Thyroid gland (tissue), 4 donors: ENCODE data around the gene AKT2. TPM values are rescaled to one million over a fixed set of nuclear protein-coding genes. Genes with fewer than 3 reads are reported as not detected.
A peak's percentile ranks its signal among the peaks of the same experiment; 100 is the strongest.

Source experiments
- DNase-seq, 2 donors: peaks; one replicate each; pipeline ENCODE4 v3.0.0-alpha.2; 2019
- H3K27ac ChIP-seq, 3 donors: fragments of 200-600 bp; sonication (generic); 1 replicate in 2 of 3; 2 replicates in 1 of 3; pipeline ENCODE4 v1.5.1; 2016 to 2019; ENCODE audit warnings: mild to moderate bottlenecking in 1 of 3, moderate library complexity in 1 of 3
- H3K27me3 ChIP-seq: fragments of 200-600 bp; sonication (generic); one replicate; pipeline ENCODE4 v1.5.1; 2019
- H3K36me3 ChIP-seq, 2 donors: fragments of 200-600 bp; sonication (generic); one replicate each; pipeline ENCODE4 v1.5.1; 2016 to 2019
- H3K4me1 ChIP-seq, 2 donors: fragments of 200-600 bp; sonication (generic); one replicate each; pipeline ENCODE4 v1.5.1; 2017 to 2019
- H3K4me3 ChIP-seq, 3 donors: fragments of 200-600 bp; sonication (generic); replicated peaks in 1 of 3; 1 replicate in 2 of 3; 2 replicates in 1 of 3; pipeline ENCODE4 v1.5.1; 2016; ENCODE audit warnings: mild to moderate bottlenecking in 1 of 3
- H3K9me3 ChIP-seq: fragments of 200-600 bp; sonication (generic); one replicate; pipeline ENCODE4 v1.5.1; 2017
- POLR2A ChIP-seq, 2 donors: fragments of 450-650 bp; IDR thresholded peaks; one replicate each; pipeline ENCODE4 v1.6.1; 2017; ENCODE audit warnings: antibody characterized with exemption in 2 of 2, mild to moderate bottlenecking in 2 of 2, moderate library complexity in 1 of 2
- WGBS, 2 donors: methylation state at CpG; one replicate each; pipeline ENCODE4 v1.1.5; 2017; 5-methylcytosine and 5-hydroxymethylcytosine counted together
- intact Hi-C: fragments of 100-400 bp; cut with DNase I; formaldehyde crosslinking; loops from one replicate; pipeline ENCODE4 v1.15.1; 2023
- total RNA-seq, 4 donors: library from RNA; depleted of rRNA; stranded (reverse); fragments of >200 nt; gene quantifications; one replicate each; pipeline ENCODE4 v1.2.3, GENCODE V29; 2016
- TF ChIP-seq, protein P1 (sequence below), 6 experiments: fragments of 200-600 bp in 3 of 6; fragments of 450-650 bp in 3 of 6; sonication (generic) in 3 of 6; IDR thresholded peaks; one replicate each; pipeline ENCODE4 v1.5.1; 2016 to 2019; ENCODE audit warnings: antibody characterized with exemption in 6 of 6, mild to moderate bottlenecking in 2 of 6, inconsistent platforms in 1 of 6, moderate library complexity in 1 of 6

AKT2 gene
- total RNA-seq, 4 donors from 2014 or later: 166 to 285 (median 190) TPM

GRCh38 chr19:40302224-40303011 lies 17.3 kb upstream of the AKT2 start:
- no peaks in the 10 kb centered on the region for H3K9me3 ChIP-seq
- H3K27ac ChIP-seq: no peak overlapping the region
- TF ChIP-seq, protein P1, sequence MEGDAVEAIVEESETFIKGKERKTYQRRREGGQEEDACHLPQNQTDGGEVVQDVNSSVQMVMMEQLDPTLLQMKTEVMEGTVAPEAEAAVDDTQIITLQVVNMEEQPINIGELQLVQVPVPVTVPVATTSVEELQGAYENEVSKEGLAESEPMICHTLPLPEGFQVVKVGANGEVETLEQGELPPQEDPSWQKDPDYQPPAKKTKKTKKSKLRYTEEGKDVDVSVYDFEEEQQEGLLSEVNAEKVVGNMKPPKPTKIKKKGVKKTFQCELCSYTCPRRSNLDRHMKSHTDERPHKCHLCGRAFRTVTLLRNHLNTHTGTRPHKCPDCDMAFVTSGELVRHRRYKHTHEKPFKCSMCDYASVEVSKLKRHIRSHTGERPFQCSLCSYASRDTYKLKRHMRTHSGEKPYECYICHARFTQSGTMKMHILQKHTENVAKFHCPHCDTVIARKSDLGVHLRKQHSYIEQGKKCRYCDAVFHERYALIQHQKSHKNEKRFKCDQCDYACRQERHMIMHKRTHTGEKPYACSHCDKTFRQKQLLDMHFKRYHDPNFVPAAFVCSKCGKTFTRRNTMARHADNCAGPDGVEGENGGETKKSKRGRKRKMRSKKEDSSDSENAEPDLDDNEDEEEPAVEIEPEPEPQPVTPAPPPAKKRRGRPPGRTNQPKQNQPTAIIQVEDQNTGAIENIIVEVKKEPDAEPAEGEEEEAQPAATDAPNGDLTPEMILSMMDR (IDR thresholded peaks at IDR 0.05): no peak
- TF ChIP-seq POLR2A (IDR thresholded peaks at IDR 0.05): no peak
- H3K4me1 ChIP-seq: no peaks in the 10 kb centered on the region
- intact Hi-C loops: no loop called here
- WGBS, 2 donors: 90 to 91% methylated on average over 6 of the region's 6 CpGs
- no peak for DNase-seq
- H3K4me3 ChIP-seq: no peak overlapping the region
- H3K27me3 ChIP-seq: no peaks in the 10 kb centered on the region
- H3K36me3 ChIP-seq: no peaks in the 10 kb centered on the region

DNA sequence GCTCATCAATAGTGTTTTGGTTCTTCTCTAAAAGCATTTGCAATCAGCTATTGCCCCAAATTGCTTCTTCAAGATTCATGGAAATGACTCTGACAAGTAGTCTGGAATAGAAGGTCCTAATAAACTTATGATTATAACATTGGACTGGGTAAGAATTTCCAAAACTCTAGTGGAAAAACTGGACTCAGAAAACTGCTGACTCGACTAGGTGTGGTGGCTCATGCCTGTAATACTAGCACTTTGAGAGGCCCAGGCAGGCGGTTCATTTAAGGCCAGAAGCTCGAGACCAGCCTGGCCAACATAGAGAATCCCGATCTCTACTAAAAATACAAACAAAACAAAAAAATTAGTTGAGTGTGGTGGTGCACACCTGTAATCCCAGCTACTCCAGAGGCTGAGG lies 15.5 kb upstream of the AKT2 start:
- Histone ChIP-seq H3K4me3 (no peak overlapping the region), H3K36me3 (no peaks in the 10 kb centered on the region), H3K27ac (no peak overlapping the region), H3K27me3 (no peaks in the 10 kb centered on the region), H3K9me3 (no peaks in the 10 kb centered on the region), H3K4me1 (no peaks in the 10 kb centered on the region)
- 90 to 92% methylated on average over 4 of the region's 4 CpGs for whole genome bisulfite sequencing, 2 donors
- DNase-seq: no peak
- intact Hi-C loops: no loop called here
- no peak for TF ChIP-seq POLR2A (IDR thresholded peaks at IDR 0.05)
- TF ChIP-seq, protein P1 (IDR thresholded peaks at IDR 0.05): no peak

DNA sequence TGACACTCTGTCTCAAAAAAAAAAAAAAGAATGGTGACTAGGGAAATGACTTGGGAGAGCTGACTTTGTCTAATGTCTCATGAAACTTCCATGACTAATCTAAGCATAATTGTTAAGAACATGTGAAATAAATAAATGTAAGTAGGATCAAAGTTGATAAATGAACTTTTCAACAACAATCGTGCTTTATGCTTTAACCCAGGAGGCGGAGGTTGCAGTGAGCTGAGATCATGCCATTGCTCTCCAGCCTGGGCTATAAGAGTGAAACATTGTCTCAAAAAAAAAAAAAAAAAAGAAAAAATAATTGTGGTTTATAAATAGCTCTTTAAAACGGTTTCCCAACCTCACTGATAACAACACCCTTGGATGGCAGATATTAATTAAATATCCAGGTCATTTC lies 12.9 kb upstream of the AKT2 start:
- H3K36me3 ChIP-seq: no peaks in the 10 kb centered on the region
- H3K27ac ChIP-seq: no peak overlapping the region
- WGBS, 2 donors: 72 to 78% methylated on average over 3 of the region's 3 CpGs
- H3K9me3 ChIP-seq: no peaks in the 10 kb centered on the region
- no peaks in the 10 kb centered on the region for H3K4me1 ChIP-seq
- TF ChIP-seq POLR2A (IDR thresholded peaks at IDR 0.05): no peak
- TF ChIP-seq, protein P1 (IDR thresholded peaks at IDR 0.05): no peak
- H3K27me3 ChIP-seq: no peaks in the 10 kb centered on the region
- H3K4me3 ChIP-seq: no peak overlapping the region
- DNase-seq: no peak
- intact Hi-C loops: no loop called here

DNA sequence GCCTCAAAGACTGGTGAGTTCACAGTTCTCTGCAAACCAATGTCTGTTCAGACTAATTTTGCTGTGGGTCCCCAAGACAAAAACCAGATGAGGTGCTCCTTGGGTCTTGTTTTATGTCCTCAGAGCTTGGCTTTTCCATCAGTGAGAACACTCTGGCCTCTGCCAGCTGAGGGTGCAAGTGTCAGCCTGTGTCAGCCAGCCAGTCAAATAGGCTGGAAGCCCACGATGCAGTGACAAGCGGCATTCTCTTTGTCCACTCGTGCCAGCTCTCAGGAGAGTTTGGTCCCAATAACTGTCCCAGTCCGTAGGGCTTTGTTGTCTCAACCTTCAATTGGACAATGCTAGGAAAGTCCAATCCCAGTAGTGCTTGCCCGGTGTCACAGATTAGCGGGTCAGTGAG lies 9.4 kb upstream of the AKT2 start:
- 78 to 80% methylated on average over 6 of the region's 6 CpGs for WGBS, 2 donors

DNA sequence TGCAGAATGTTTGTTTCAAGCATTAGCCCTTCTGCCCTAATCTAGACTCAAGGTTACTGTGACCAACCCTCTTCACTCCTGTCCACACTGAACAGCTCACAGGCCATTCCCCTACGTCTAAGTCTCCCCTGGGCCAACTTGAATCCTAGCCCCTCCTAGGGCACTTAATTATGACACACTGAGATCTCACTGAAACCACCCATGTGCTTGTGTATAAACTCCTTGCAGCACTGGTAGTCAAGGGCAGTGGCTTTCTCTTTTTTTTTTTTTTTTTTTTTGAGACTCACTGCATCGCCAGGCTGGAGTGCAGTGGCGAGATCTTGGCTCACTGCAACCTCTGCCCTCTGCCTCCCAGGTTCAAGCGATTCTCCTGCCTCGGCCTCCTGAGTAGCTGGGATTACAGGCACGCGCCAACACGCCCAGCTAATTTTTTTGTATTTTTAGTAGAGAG lies 1.9 kb upstream of the AKT2 start:
- no peaks in the 10 kb centered on the region for H3K9me3 ChIP-seq
- WGBS, 2 donors: 83 to 91% methylated on average over 8 of the region's 8 CpGs
- H3K27me3 ChIP-seq: no peaks in the 10 kb centered on the region
- no peak overlapping the region for H3K4me3 ChIP-seq
- intact Hi-C loops: no loop called here
- H3K27ac ChIP-seq: peak overlapping the region in 1 of 3 donors; percentile 98
- no peaks in the 10 kb centered on the region for H3K36me3 ChIP-seq
- DNase-seq: no peak
- peaks cover 13 to 27% of the 10 kb centered on the region in 2 donors for H3K4me1 ChIP-seq
- no peak for TF ChIP-seq POLR2A (IDR thresholded peaks at IDR 0.05)
- TF ChIP-seq, protein P1 (IDR thresholded peaks at IDR 0.05): no peak

More for the DNA sequence above, 9.4 kb upstream of the AKT2 start:
- Histone ChIP-seq H3K27me3 (no peaks in the 10 kb centered on the region), H3K9me3 (no peaks in the 10 kb centered on the region), H3K27ac (no peak overlapping the region), H3K4me3 (no peak overlapping the region), H3K36me3 (no peaks in the 10 kb centered on the region), H3K4me1 (no peaks in the 10 kb centered on the region)
- intact Hi-C loops: no loop called here
- DNase-seq: no peak
- TF ChIP-seq POLR2A (IDR thresholded peaks at IDR 0.05): no peak
- TF ChIP-seq, protein P1 (IDR thresholded peaks at IDR 0.05): no peak
